Measurements from ENCODE around the gene MCTP1. TPM values are rescaled to one million over a fixed set of nuclear protein-coding genes. Genes with fewer than 3 reads are reported as not detected.

The MCTP1 gene
- total and polyA plus RNA-seq, 2 experiments from 2014 or later, result 1.3 to 5.7 TPM

GRCh38 chr5:94793113-94793815 lies 491.6 kb downstream of the MCTP1 start:
- no peaks in the 10 kb centered on the region for H3K9me2 ChIP-seq (replicated peaks; ENCODE audit: insufficient read depth)
- H3K79me2 ChIP-seq, result no peaks in the 10 kb centered on the region
- no peaks in the 10 kb centered on the region for H3K27me3 ChIP-seq
- no peaks in the 10 kb centered on the region for H3K4me1 ChIP-seq (ENCODE audit: insufficient read depth)
- no peak overlapping the region for H3K4me3 ChIP-seq
- no peaks in the 10 kb centered on the region for H3K9me3 ChIP-seq (ENCODE audit: low read depth)
- DNase-seq (ENCODE audit: low spot score), result no peak
- TF ChIP-seq CTCF (IDR thresholded peaks at IDR 0.05; ENCODE audit: poor library complexity), result no peak
- TF ChIP-seq EZH2phosphoT487 (IDR thresholded peaks at IDR 0.05; ENCODE audit: low read depth, severe bottlenecking, unreplicated experiment), result no peak
- no peak for TF ChIP-seq EZH2 (IDR thresholded peaks at IDR 0.05; ENCODE audit: borderline replicate concordance)
- H4K20me1 ChIP-seq (ENCODE audit: insufficient read depth, poor library complexity, severe bottlenecking), result no peaks in the 10 kb centered on the region
- H2AFZ ChIP-seq, result no peak overlapping the region
- no peaks in the 10 kb centered on the region for H3K36me3 ChIP-seq (replicated peaks; ENCODE audit: insufficient read depth, low read depth)
- WGBS (ENCODE audit: low lambda C conversion rate, missing lambda C conversion rate), result 73% methylated on average over 4 of the region's 4 CpGs
- H3K4me2 ChIP-seq, result no peak overlapping the region
- no peak overlapping the region for H3K27ac ChIP-seq

- WGBS (ENCODE audit: low lambda C conversion rate, missing lambda C conversion rate), result 80% methylated on average over 7 of the region's 7 CpGs
Observed at GRCh38 chr5:94791829-94792228, 493.1 kb downstream of the MCTP1 start.

GRCh38 chr5:94788527-94788926 lies 496.4 kb downstream of the MCTP1 start:
- Histone ChIP-seq H3K4me1 (ENCODE audit: insufficient read depth) (no peaks in the 10 kb centered on the region), H3K9me3 (ENCODE audit: low read depth) (no peaks in the 10 kb centered on the region), H3K4me2 (no peak overlapping the region), H3K79me2 (no peaks in the 10 kb centered on the region), H4K20me1 (ENCODE audit: insufficient read depth, poor library complexity, severe bottlenecking) (no peaks in the 10 kb centered on the region), H3K36me3 (replicated peaks; ENCODE audit: insufficient read depth, low read depth) (no peaks in the 10 kb centered on the region), H3K4me3 (no peak overlapping the region), H3K27ac (no peak overlapping the region), H2AFZ (no peak overlapping the region), H3K9me2 (replicated peaks; ENCODE audit: insufficient read depth) (no peaks in the 10 kb centered on the region), H3K27me3 (no peaks in the 10 kb centered on the region)
- DNase-seq (ENCODE audit: low spot score), result no peak
- 72% methylated on average over 4 of the region's 4 CpGs for WGBS (ENCODE audit: low lambda C conversion rate, missing lambda C conversion rate)
- TF ChIP-seq EZH2 (IDR thresholded peaks at IDR 0.05; ENCODE audit: borderline replicate concordance) (no peak), EZH2phosphoT487 (IDR thresholded peaks at IDR 0.05; ENCODE audit: low read depth, severe bottlenecking, unreplicated experiment) (no peak), CTCF (IDR thresholded peaks at IDR 0.05; ENCODE audit: poor library complexity) (no peak)

More at GRCh38 chr5:94791829-94792228, 493.1 kb downstream of the MCTP1 start:
- no peaks in the 10 kb centered on the region for H3K79me2 ChIP-seq
- H3K9me3 ChIP-seq (ENCODE audit: low read depth), result no peaks in the 10 kb centered on the region
- no peak overlapping the region for H2AFZ ChIP-seq
- H4K20me1 ChIP-seq (ENCODE audit: insufficient read depth, poor library complexity, severe bottlenecking), result no peaks in the 10 kb centered on the region
- H3K9me2 ChIP-seq (replicated peaks; ENCODE audit: insufficient read depth), result no peaks in the 10 kb centered on the region
- no peak overlapping the region for H3K4me3 ChIP-seq
- H3K36me3 ChIP-seq (replicated peaks; ENCODE audit: insufficient read depth, low read depth), result no peaks in the 10 kb centered on the region
- no peaks in the 10 kb centered on the region for H3K27me3 ChIP-seq
- no peak overlapping the region for H3K27ac ChIP-seq
- DNase-seq (ENCODE audit: low spot score), result no peak
- TF ChIP-seq CTCF (IDR thresholded peaks at IDR 0.05; ENCODE audit: poor library complexity) (no peak), EZH2 (IDR thresholded peaks at IDR 0.05; ENCODE audit: borderline replicate concordance) (no peak), EZH2phosphoT487 (IDR thresholded peaks at IDR 0.05; ENCODE audit: low read depth, severe bottlenecking, unreplicated experiment) (no peak)
- no peak overlapping the region for H3K4me2 ChIP-seq
- H3K4me1 ChIP-seq (ENCODE audit: insufficient read depth), result no peaks in the 10 kb centered on the region

Measured in hepatocyte (in vitro differentiated cells).